Activated T-helper 2 cell treated with anti-CD3 and anti-CD28 coated beads, Interferon-gamma antibody, Interleukin-2, Interleukin-4, amounts not matched to agents 10 μg/mL and 5 μg/mL and 100 μg/mL, durations not matched to agents 14 hours and 24 hours and 36 hours (primary cell): Measurements from ENCODE around the gene ZC3HAV1L. TPM values are rescaled to one million over a fixed set of nuclear protein-coding genes. Genes with fewer than 3 reads are reported as not detected.

Experiments
- DNase-seq: peaks from one replicate; pipeline ENCODE4 v3.0.0; 2021; ENCODE audit warnings: low spot score
- H3K27ac Mint-ChIP-seq: one replicate; pipeline ENCODE4 v1.8.0; 2021; ENCODE audit warnings: mixed read lengths
- H3K27me3 Mint-ChIP-seq: one replicate; pipeline ENCODE4 v1.8.0; 2021; ENCODE audit warnings: low read depth, mixed read lengths
- H3K36me3 Mint-ChIP-seq: one replicate; pipeline ENCODE4 v1.8.0; 2021; ENCODE audit warnings: low read depth, mixed read lengths
- H3K4me1 Mint-ChIP-seq: one replicate; pipeline ENCODE4 v1.8.0; 2021; ENCODE audit warnings: low read depth, mixed read lengths
- H3K4me3 Mint-ChIP-seq: one replicate; pipeline ENCODE4 v1.8.0; 2021; ENCODE audit warnings: low read depth, mild to moderate bottlenecking, moderate library complexity, mixed read lengths
- H3K9me3 Mint-ChIP-seq: one replicate; pipeline ENCODE4 v1.8.0; 2021; ENCODE audit warnings: mixed read lengths
- intact Hi-C: fragments of 100-400 bp; cut with micrococcal nuclease; formaldehyde crosslinking; loops from one replicate; pipeline ENCODE4 v1.15.1; 2023
- total RNA-seq: library from RNA; stranded (reverse); gene quantifications from 2 replicates; pipeline ENCODE4 v1.2.3, GENCODE V29; 2022

The ZC3HAV1L gene
- total RNA-seq, 1 donor from 2014 or later, result 39.4 TPM

GRCh38 chr7:139047970-139048369 is 12.1 kb upstream of the ZC3HAV1L start:
- no peak for DNase-seq
- H3K27me3 Mint-ChIP-seq, result no peaks in the 10 kb centered on the region
- H3K36me3 Mint-ChIP-seq, result peaks cover 89% of the 10 kb centered on the region
- peaks cover 66% of the 10 kb centered on the region for H3K4me1 Mint-ChIP-seq
- H3K4me3 Mint-ChIP-seq, result no peak overlapping the region
- peak overlapping the region; percentile 70 for H3K27ac Mint-ChIP-seq
- H3K9me3 Mint-ChIP-seq, result no peaks in the 10 kb centered on the region
- intact Hi-C loops, result loop anchor here (1.0 to 5.0 kb wide), 3 partner anchors 13 to 294 kb away; partner anchors contain the start of gene FMC1

GRCh38 chr7:139046143-139046542 is 10.3 kb upstream of the ZC3HAV1L start:
- Mint-ChIP-seq H3K4me1 (peaks cover 70% of the 10 kb centered on the region), H3K4me3 (peak overlapping the region; percentile 23), H3K27me3 (no peaks in the 10 kb centered on the region), H3K9me3 (no peaks in the 10 kb centered on the region), H3K27ac (peak overlapping the region; percentile 62), H3K36me3 (peaks cover 88% of the 10 kb centered on the region)
- intact Hi-C loops, result loop anchor here (5.0 kb wide), 2 partner anchors 169 to 296 kb away; partner anchors contain the start of gene FMC1
- DNase-seq, result no peak

- Mint-ChIP-seq H3K27me3 (no peaks in the 10 kb centered on the region), H3K4me3 (peak overlapping the region; percentile 19), H3K36me3 (peaks cover 80% of the 10 kb centered on the region), H3K4me1 (peaks cover 69% of the 10 kb centered on the region), H3K27ac (peak overlapping the region; percentile 62), H3K9me3 (no peaks in the 10 kb centered on the region)
- DNase-seq, result peak; percentile 34
- intact Hi-C loops, result loop anchor here (1.0 to 5.0 kb wide), 11 partner anchors 9 to 297 kb away; partner anchors contain the start of genes FMC1, UBN2 and ZC3HAV1L
Observed at GRCh38 chr7:139044813-139045794, 9.3 kb upstream of the ZC3HAV1L start.

GRCh38 chr7:139043823-139044812 is 8.3 kb upstream of the ZC3HAV1L start:
- Mint-ChIP-seq H3K9me3 (no peaks in the 10 kb centered on the region), H3K27me3 (no peaks in the 10 kb centered on the region), H3K4me3 (peak overlapping the region; percentile 62), H3K27ac (peak overlapping the region; percentile 78), H3K4me1 (peaks cover 60% of the 10 kb centered on the region), H3K36me3 (peaks cover 70% of the 10 kb centered on the region)
- intact Hi-C loops, result loop anchor here (1.0 to 5.0 kb wide), 9 partner anchors 8 to 188 kb away; partner anchors contain the start of genes UBN2 and ZC3HAV1L
- DNase-seq, result peak; percentile 74

- Mint-ChIP-seq H3K27me3 (peaks cover 4% of the 10 kb centered on the region), H3K4me3 (no peak overlapping the region), H3K4me1 (peaks cover 52% of the 10 kb centered on the region), H3K36me3 (peaks cover 48% of the 10 kb centered on the region), H3K27ac (peak overlapping the region; percentile 8), H3K9me3 (no peaks in the 10 kb centered on the region)
- no peak for DNase-seq
- intact Hi-C loops, result loop anchor here (5.0 kb wide), 1 partner anchor 191 kb away; the partner anchor contains the start of gene UBN2
Observed at GRCh38 chr7:139041378-139042085, 5.7 kb upstream of the ZC3HAV1L start.

GRCh38 chr7:139038691-139039090 is 2.8 kb upstream of the ZC3HAV1L start:
- Mint-ChIP-seq H3K36me3 (peaks cover 31% of the 10 kb centered on the region), H3K4me1 (peaks cover 41% of the 10 kb centered on the region), H3K27me3 (peaks cover 4% of the 10 kb centered on the region), H3K9me3 (no peaks in the 10 kb centered on the region), H3K4me3 (no peak overlapping the region), H3K27ac (no peak overlapping the region)
- intact Hi-C loops, result no loop called here
- DNase-seq, result no peak

- DNase-seq, result no peak
- peaks cover 37% of the 10 kb centered on the region for H3K36me3 Mint-ChIP-seq
- H3K4me1 Mint-ChIP-seq, result peaks cover 41% of the 10 kb centered on the region
- peaks cover 4% of the 10 kb centered on the region for H3K27me3 Mint-ChIP-seq
- no peak overlapping the region for H3K4me3 Mint-ChIP-seq
- no peak overlapping the region for H3K27ac Mint-ChIP-seq
- intact Hi-C loops, result loop anchor here (1.0 kb wide), 1 partner anchor 7 kb away; no protein-coding TSS in a partner anchor
- no peaks in the 10 kb centered on the region for H3K9me3 Mint-ChIP-seq
Observed at GRCh38 chr7:139036901-139037300, 1.1 kb upstream of the ZC3HAV1L start.

- Mint-ChIP-seq H3K9me3 (no peaks in the 10 kb centered on the region), H3K27me3 (peaks cover 4% of the 10 kb centered on the region), H3K36me3 (peaks cover 43% of the 10 kb centered on the region), H3K4me1 (peaks cover 33% of the 10 kb centered on the region), H3K4me3 (peak overlapping the region; percentile 86), H3K27ac (peak overlapping the region; percentile 89)
- intact Hi-C loops, result no loop called here
- peak; percentile 32 for DNase-seq
Observed at GRCh38 chr7:139034855-139035585, 822 bp downstream of the ZC3HAV1L start.

- Mint-ChIP-seq H3K27me3 (peaks cover 4% of the 10 kb centered on the region), H3K27ac (peak overlapping the region; percentile 89), H3K36me3 (peaks cover 50% of the 10 kb centered on the region), H3K9me3 (no peaks in the 10 kb centered on the region), H3K4me3 (peak overlapping the region; percentile 86), H3K4me1 (peaks cover 36% of the 10 kb centered on the region)
- intact Hi-C loops, result no loop called here
- DNase-seq, result no peak
Observed at GRCh38 chr7:139034336-139034735, 1.5 kb downstream of the ZC3HAV1L start.

- Mint-ChIP-seq H3K27ac (peak overlapping the region; percentile 50), H3K36me3 (peaks cover 57% of the 10 kb centered on the region), H3K4me1 (peaks cover 33% of the 10 kb centered on the region), H3K9me3 (no peaks in the 10 kb centered on the region), H3K27me3 (peaks cover 3% of the 10 kb centered on the region), H3K4me3 (peak overlapping the region; percentile 86)
- DNase-seq, result no peak
- intact Hi-C loops, result no loop called here
Observed at GRCh38 chr7:139033346-139034114, 2.3 kb downstream of the ZC3HAV1L start.

- Mint-ChIP-seq H3K4me3 (no peak overlapping the region), H3K9me3 (no peaks in the 10 kb centered on the region), H3K4me1 (peaks cover 31% of the 10 kb centered on the region), H3K36me3 (peaks cover 67% of the 10 kb centered on the region), H3K27ac (no peak overlapping the region), H3K27me3 (no peaks in the 10 kb centered on the region)
- intact Hi-C loops, result no loop called here
- DNase-seq, result no peak
Observed at GRCh38 chr7:139032473-139032872, 3.4 kb downstream of the ZC3HAV1L start.
